HuH-7.5 (cell line): ENCODE results near the gene KCNG2.

Experiments
- DNase-seq: peaks from one replicate; pipeline ENCODE4 v3.0.0; 2011; ENCODE audit warnings: low spot score

Gene KCNG2

GRCh38 chr18:79798999-79799370, 1.2 kb downstream of the KCNG2 start:
- DNase-seq, result no peak

- no peak for DNase-seq
Observed at GRCh38 chr18:79799619-79800370, 2.1 kb downstream of the KCNG2 start.

- no peak for DNase-seq
Observed at GRCh38 chr18:79800371-79801180, 2.8 kb downstream of the KCNG2 start.

GRCh38 chr18:79801217-79801616, 3.5 kb downstream of the KCNG2 start:
- no peak for DNase-seq

GRCh38 chr18:79801641-79802040, 3.9 kb downstream of the KCNG2 start:
- DNase-seq, result no peak

GRCh38 chr18:79802298-79802697, 4.6 kb downstream of the KCNG2 start:
- DNase-seq, result no peak

- DNase-seq, result no peak
Observed at GRCh38 chr18:79803611-79804051, 5.9 kb downstream of the KCNG2 start.

- no peak for DNase-seq
Observed at GRCh38 chr18:79804130-79804787, 6.5 kb downstream of the KCNG2 start.

- DNase-seq, result no peak
Observed at GRCh38 chr18:79805211-79805887, 7.6 kb downstream of the KCNG2 start.

- no peak for DNase-seq
Observed at GRCh38 chr18:79805926-79806487, 8.3 kb downstream of the KCNG2 start.

GRCh38 chr18:79806976-79807841, 9.5 kb downstream of the KCNG2 start:
- no peak for DNase-seq

- DNase-seq, result no peak
Observed at GRCh38 chr18:79809482-79810192, 11.9 kb downstream of the KCNG2 start.

GRCh38 chr18:79812052-79812451, 14.3 kb downstream of the KCNG2 start:
- no peak for DNase-seq

- no peak for DNase-seq
Observed at GRCh38 chr18:79814373-79814772, 16.6 kb downstream of the KCNG2 start.

GRCh38 chr18:79815657-79816056, 17.9 kb downstream of the KCNG2 start:
- DNase-seq, result no peak

GRCh38 chr18:79816092-79816491, 18.4 kb downstream of the KCNG2 start:
- DNase-seq, result no peak

- no peak for DNase-seq
Observed at GRCh38 chr18:79816981-79817606, 19.4 kb downstream of the KCNG2 start.

GRCh38 chr18:79817607-79817998, 19.9 kb downstream of the KCNG2 start:
- DNase-seq, result no peak

GRCh38 chr18:79818036-79818435, 20.3 kb downstream of the KCNG2 start:
- no peak for DNase-seq

- DNase-seq, result no peak
Observed at GRCh38 chr18:79818631-79819030, 20.9 kb downstream of the KCNG2 start.
